Measurements from ENCODE around the gene SLC39A11.

The SLC39A11 gene

DNA sequence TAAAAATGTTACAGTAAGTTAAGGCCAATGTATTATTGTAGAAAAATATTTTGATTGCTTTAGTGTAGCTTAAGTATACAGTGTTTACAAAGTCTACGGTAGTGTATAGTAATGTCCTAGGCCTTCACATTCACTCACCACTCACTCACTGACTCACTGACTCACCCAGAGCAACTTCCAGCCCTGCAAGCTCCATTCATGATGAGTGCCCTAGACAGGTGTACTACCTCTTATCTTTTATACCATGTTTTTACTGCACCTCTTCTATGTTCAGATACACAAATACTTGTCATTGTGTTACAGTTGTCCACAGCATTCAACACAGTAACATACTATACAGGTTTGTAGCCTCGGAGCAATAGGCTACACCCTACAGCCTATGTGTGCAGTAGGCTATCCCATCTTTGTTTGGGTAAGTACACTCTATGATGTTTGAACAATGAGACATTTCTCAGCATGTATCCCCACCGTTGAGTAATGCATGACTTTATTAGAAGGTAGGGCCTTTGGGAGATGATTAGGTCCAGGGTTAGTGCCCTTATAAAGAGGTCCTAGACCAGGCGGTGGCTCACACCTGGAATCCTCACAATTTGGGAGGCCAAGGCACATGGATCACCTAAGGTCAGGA, 117.8 kb downstream of the SLC39A11 start:
- DNase-seq: no peak

GRCh38 chr17:72972263-72972951, 120.1 kb downstream of the SLC39A11 start:
- no peak for DNase-seq

DNA sequence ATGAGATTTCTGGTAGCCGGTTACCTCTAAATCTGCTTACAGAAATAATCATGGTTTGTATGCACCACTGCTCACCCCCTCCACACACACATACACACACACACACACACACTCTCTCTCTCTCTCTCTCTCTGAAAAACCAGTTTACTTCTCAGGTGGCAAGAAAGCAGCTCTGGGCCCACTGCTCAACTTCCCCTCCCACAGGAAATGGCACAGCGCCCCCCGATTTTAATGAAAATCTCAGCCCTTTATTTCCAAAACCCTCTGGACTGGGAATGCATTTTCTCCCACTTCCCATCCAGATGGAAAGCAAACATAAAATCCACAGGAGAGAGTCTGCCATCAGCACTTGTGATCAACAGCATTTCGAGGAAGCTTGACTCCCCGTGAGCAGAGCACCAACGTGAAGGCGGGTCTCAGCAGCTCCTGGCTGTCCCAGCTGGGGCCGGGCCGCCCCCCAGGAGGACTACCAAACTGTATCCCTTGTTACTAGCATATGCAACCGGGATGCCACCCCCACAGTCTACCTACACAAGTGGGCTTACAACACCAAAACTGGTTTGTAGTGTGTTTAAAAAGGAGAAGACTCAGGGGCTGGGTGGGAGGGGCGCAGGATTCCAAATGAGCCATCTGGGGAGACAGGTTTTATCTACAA, 121.1 kb downstream of the SLC39A11 start:
- peak in 2 of 4 experiments; percentile 10 to 32 for DNase-seq

GRCh38 chr17:72970797-72971196, 121.7 kb downstream of the SLC39A11 start:
- no peak for DNase-seq

DNA sequence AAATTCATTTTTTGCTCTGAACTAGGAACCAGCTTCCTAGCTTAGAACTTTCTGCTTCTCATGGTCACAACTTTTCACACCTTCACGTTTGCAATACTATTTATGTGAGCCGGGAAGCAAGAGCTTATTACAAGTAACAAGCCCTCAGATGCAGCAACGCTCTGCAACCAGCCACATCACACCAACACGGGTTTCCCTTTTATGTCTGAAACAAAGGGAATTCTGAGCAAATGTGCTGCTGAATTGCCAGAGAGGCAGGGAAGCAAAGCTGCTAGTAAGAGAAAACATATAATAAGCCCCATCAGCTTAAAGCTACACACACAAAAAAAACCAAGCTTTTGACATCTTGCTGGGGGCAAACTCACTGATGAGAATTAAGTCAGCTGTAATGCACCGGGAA, 122.2 kb downstream of the SLC39A11 start:
- DNase-seq: no peak

- no peak for DNase-seq
These were observed 123.1 kb downstream of the SLC39A11 start for GRCh38 chr17:72969293-72969906.

GRCh38 chr17:72968798-72969197, 123.7 kb downstream of the SLC39A11 start:
- DNase-seq: no peak

DNA sequence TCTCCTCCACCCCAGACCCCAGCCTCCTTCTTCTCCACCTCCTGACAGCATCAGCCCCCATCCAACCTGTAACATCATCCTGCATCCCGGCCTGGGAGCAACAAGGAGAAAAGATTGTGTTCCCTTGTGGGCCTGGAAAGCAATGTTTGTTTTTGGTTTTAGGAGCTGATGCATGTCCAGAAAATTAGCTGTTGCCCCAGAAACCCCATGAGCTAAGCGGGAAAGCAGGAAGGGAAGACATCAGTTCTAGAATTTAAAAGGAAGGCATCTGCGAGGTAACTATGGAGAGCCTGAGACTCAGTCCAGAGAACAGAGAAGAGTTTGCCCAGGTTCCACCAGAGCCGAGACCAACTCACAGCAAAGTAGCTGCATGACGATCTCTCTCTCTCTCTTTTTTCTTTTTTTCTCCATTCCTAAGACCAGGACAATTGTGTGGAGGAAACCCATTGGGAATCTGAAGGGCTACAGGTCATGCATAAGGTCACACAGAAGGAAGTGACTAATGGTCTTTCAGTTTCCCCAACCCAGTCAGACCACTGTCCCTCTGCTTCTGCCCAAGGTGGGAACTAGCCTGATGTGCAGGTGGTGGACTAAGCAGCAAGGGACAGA, 124.4 kb downstream of the SLC39A11 start:
- DNase-seq: no peak

- no peak for DNase-seq
These were observed 125.1 kb downstream of the SLC39A11 start for GRCh38 chr17:72967277-72967970.

DNA sequence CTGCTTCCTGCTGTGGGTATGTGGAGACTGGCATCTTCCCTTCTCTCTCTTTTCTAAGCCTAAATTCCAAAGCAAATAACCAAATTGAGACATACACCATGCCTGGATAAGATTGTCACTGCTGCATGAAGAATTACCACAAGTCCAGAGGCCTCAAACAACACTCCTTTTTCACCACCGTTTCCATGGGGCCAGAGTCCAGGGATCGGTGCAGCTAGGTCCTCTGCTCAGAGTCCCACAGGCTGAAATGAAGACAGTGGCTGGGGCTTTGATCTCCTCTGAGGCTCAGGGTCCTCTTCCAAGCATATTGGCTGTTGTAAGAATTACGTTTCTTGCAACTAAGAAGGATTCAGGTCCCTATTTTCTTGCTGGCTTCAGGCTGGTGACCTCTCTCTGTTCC, 130.4 kb downstream of the SLC39A11 start:
- no peak for DNase-seq

DNA sequence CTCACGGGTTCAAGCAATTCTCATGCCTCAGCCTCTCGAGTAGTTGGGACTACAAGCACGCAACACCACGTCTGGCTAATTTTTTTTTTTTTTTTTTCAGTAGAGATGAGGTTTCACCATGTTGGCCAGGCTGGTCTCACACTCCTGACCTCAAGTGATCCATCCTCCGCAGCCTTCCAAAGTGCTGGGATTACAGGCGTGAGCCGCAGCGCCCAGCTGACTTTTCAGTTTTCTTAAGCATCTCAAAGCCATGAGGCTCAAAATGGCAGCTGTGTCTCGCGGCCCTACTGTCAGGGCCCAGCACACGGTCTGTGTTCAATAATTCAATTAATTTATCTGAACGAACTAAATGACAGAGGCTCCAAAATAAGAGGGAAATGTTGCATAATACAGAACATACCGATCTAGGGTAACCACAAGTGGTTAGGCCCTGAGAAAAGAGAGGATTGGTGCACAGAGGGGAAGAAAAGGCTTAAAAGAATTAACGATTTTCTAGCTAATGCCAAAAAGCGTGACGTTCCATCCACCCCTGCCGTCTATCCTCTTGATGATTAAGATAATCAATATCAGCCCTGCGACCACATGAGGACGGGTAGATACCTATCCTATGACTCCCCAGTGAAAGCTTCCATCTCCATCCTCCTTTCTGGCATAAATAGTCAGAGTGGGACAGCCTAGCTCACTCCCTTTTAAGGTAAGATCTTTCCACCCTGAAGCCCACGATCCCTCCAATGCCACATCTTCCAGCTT, 136.9 kb downstream of the SLC39A11 start:
- no peak for DNase-seq

GRCh38 chr17:72954579-72954978, 137.9 kb downstream of the SLC39A11 start:
- DNase-seq: no peak

DNA sequence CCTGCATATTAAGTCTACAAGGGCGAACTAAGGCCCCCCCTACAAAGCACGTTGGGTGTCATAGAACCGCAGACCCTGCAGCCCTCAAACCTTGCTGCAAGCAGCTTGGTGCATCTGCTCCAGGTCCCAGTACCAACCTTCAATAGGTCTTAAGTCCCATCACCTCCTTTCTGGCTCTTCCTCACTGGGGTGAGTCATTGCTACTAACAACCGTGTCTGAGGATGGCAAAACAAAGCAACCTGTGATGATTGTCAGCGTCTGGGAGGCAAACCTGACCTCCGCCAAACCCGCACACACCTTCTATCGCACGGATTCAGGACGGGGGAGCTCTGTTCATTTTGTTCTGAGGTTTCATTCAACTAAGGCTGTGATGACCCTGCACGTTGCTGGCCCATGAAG, 138.9 kb downstream of the SLC39A11 start:
- DNase-seq: no peak

DNA sequence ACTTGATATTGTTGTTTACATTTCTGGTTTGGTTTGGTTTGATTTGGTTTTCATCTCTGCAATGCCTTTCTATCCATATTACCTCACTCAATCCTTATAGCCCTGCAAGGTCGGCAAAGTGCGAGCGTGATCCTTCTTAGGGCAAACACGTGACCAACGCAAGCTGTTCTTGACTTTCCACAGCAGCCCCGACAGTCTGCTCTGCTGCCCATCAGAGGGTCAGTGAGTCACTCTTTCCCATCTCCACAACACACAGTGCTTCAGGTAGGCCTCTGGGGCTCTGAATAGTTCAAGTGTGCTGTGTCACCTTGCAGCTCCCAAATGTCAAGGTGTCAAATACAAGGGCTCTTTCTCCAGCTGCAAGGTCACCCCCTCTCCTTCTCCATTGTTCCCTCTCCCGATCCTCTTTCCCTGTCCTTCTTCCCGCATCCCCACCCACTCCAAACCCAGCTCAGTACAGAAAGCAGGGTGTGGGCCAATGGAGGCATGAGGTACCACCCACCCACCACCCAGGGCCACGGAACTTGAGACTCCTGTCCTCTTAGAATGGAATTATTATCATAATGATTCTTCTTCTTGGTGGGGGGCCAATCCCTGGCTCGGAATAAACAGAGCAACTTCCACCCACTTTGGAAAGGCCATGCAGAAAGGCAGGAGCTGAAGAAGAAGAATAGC, 139.7 kb downstream of the SLC39A11 start:
- DNase-seq: no peak

- DNase-seq: no peak
These were observed 140.3 kb downstream of the SLC39A11 start for GRCh38 chr17:72952220-72952619.

- DNase-seq: no peak
These were observed 142.1 kb downstream of the SLC39A11 start for GRCh38 chr17:72950242-72950931.

DNA sequence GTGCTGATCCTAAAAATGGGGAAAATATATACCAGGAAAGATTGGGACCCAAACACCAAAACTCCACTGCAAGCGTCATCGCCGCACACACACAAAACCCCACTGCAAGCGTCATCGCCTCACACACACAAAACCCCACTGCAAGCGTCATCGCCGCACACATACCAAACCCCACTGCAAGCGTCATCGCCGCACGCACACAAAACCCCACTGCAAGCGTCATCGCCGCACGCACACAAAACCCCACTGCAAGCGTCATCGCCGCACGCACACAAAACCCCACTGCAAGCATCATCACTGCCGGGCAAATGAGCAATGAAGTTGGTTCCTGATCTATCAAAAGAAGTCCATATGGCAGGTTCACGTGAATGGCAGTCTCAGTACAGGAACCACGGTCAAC, 144.4 kb downstream of the SLC39A11 start:
- no peak for DNase-seq

GRCh38 chr17:72947475-72947874, 145.0 kb downstream of the SLC39A11 start:
- DNase-seq: no peak

GRCh38 chr17:72946696-72947095, 145.8 kb downstream of the SLC39A11 start:
- DNase-seq: no peak

DNA sequence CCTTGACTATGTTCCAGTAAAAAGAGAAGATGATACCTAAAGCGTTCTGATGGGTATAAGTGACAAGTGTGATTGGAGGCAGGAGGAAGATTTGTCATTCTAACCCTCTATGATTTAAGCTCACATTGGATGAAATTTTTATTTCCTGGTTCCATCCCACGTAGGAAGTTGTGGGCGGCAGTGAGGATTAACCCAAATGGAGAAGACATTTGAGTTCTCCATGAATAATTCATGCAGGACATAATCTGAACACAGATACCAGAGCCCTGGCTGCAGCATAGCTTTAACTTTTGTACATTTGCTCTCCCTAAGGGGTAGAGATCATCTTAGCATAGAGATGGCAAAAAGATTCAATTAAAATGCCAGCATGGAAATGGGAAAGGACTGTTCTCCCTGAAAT, 146.3 kb downstream of the SLC39A11 start:
- peak; percentile 37 to 52 (median 48) for DNase-seq

DNA sequence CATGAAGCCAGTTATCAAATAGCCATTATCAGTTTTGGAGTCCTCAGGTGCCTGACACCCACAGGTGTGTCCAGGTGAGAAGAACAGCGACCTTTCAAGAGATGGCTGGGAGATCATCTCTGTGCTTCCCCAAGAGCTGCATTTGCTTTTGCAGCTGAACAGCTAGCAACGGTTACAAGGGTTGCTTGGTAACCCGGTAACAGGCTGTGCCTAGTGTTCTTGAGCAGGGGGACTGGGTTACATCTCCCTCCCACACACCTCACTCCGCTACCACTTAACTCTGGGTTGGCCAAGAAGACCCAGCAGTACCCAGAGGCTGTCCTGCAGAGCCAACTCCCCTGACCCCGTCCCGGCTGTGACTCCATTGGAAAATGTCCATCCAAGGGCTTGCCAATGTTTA, 147.0 kb downstream of the SLC39A11 start:
- no peak for DNase-seq
